ENCODE measurements around the gene CSDE1. TPM values are rescaled to one million over a fixed set of nuclear protein-coding genes. Genes with fewer than 3 reads are reported as not detected.

Gene CSDE1
- total and polyA plus RNA-seq, 2 donors (not counting 3 experiments of a cell fraction or from before 2014, with no cell fraction given) = 129 to 492 TPM

- Histone ChIP-seq H3K9me1 (replicated peaks; ENCODE audit: control insufficient read depth, extremely low read depth, insufficient read depth, low read length) (peaks cover 4% of the 10 kb centered on the region), H3K36me3 (ENCODE audit: control insufficient read depth in 2 of 2, extremely low read depth in 1 of 2, insufficient read depth in 2 of 2, low read length in 2 of 2) (peaks cover 2 to 3% of the 10 kb centered on the region in 2 experiments), H4K20me1 (replicated peaks; ENCODE audit: control insufficient read depth, extremely low read depth, insufficient read depth, low read length) (no peaks in the 10 kb centered on the region), H3K4me2 (ENCODE audit: insufficient read depth, low read length) (no peak overlapping the region), H3K79me2 (ENCODE audit: control insufficient read depth, insufficient read depth, low read length) (no peaks in the 10 kb centered on the region), H2AFZ (ENCODE audit: low read depth, low read length) (no peak overlapping the region), H3K27me3 (ENCODE audit: control insufficient read depth in 2 of 2, insufficient read depth in 2 of 2, low read length in 2 of 2) (peaks cover 3 to 6% of the 10 kb centered on the region in 2 experiments), H3K9me3 (replicated peaks; ENCODE audit: control insufficient read depth, insufficient read depth, low read length) (no peaks in the 10 kb centered on the region), H3K4me3 (replicated peaks in 1 of 3; ENCODE audit: insufficient read depth in 1 of 3, low read depth in 1 of 3, low read length in 3 of 3) (no peak overlapping the region), H3K27ac (ENCODE audit: insufficient read depth, low read depth, low read length) (no peak overlapping the region), H3K9ac (replicated peaks; ENCODE audit: extremely low read depth, insufficient read depth, low read length) (no peak overlapping the region), H3K4me1 (ENCODE audit: control insufficient read depth, extremely low read depth, insufficient read depth, low read length) (no peaks in the 10 kb centered on the region)
- intact Hi-C loops (cut with micrococcal nuclease) = no loop called here
- POLR2A ChIA-PET = no interaction called here
- CTCF ChIA-PET = interaction anchor here (0.8 kb wide), 1 partner anchor 8 kb away, joined by 3 read pairs; no protein-coding TSS in a partner anchor
- dilution Hi-C loops (cut with MboI; ENCODE audit: extremely low pct_ligation_motif_present, low sequenced_read_pairs) = no loop called here
- no TSS peak for BruUV-seq (replicated peaks)
- TF ChIP-seq, protein P1, sequence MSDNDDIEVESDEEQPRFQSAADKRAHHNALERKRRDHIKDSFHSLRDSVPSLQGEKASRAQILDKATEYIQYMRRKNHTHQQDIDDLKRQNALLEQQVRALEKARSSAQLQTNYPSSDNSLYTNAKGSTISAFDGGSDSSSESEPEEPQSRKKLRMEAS (IDR thresholded peaks at IDR 0.05; ENCODE audit: insufficient read depth, insufficient read length) = no peak
- TF ChIP-seq POLR2AphosphoS5 (IDR thresholded peaks at IDR 0.05; ENCODE audit: insufficient read depth, low read depth, low read length) (no peak), MYC (IDR thresholded peaks at IDR 0.05; ENCODE audit: low read depth, low read length) (no peak), POLR2A (IDR thresholded peaks at IDR 0.05; ENCODE audit: low read depth, low read length) (no peak), GATA2 (IDR thresholded peaks at IDR 0.05; ENCODE audit: insufficient read depth, insufficient read length, low read depth, low read length) (no peak), CTCF (IDR thresholded peaks at IDR 0.05; ENCODE audit: extremely low read depth in 1 of 2, insufficient read depth in 1 of 2, low read depth in 1 of 2, low read length in 2 of 2) (no peak), FOS (IDR thresholded peaks at IDR 0.05; ENCODE audit: borderline replicate concordance, insufficient read depth, low read length) (no peak), JUN (IDR thresholded peaks at IDR 0.05; ENCODE audit: borderline replicate concordance, insufficient read depth, insufficient read length, low read depth) (no peak), EZH2 (IDR thresholded peaks at IDR 0.05; ENCODE audit: borderline replicate concordance, low read depth, low read length, severe bottlenecking) (no peak)
- FAIRE-seq = no peak
- no peak for DNase-seq (ENCODE audit: low read depth, low spot score)
Measured at GRCh38 chr1:114701931-114702330, 55.9 kb downstream of the CSDE1 start.

Measured in endothelial cell of umbilical vein (primary cell).